H1 (cell line): ENCODE measurements around the gene PTTG2. TPM values are rescaled to one million over a fixed set of nuclear protein-coding genes. Genes with fewer than 3 reads are reported as not detected.

Source experiments
- CTCF ChIA-PET: fragments of 300-600 bp; sonication (Branson Sonifier 250); formaldehyde crosslinking; loops from one replicate; lab custom pipeline; 2021; ENCODE audit not compliant: partially characterized antibody; lab: Charles Lee
- POLR2A ChIA-PET: fragments of 300-600 bp; sonication (Branson Sonifier 250); formaldehyde crosslinking; loops from one replicate; lab custom pipeline; 2021; ENCODE audit warnings: inconsistent platforms; ENCODE audit not compliant: partially characterized antibody; lab: Charles Lee
- DNase-seq, 2 experiments: peaks; one replicate each; pipeline versions ENCODE4 v3.0.0 to v3.0.0-alpha.2; 2010 to 2022; ENCODE audit warnings: low spot score in 2 of 2, low read depth in 1 of 2, mixed read lengths in 1 of 2
- FAIRE-seq: peaks from 2 replicates; lab custom pipeline; 2011; peaks lifted over from hg19 to GRCh38; lab: Jason Lieb, UNC
- H2AFZ ChIP-seq: 2 replicates; pipeline ENCODE4 v1.8.1; 2012; ENCODE audit warnings: low read length, inconsistent platforms
- H2AK5ac ChIP-seq: 2 replicates; pipeline ENCODE4 v1.6.1; 2013; ENCODE audit warnings: low read depth, low read length
- H2BK120ac ChIP-seq: replicated peaks from 2 replicates; pipeline ENCODE3; 2013; ENCODE audit warnings: low read depth, low read length, inconsistent platforms
- H2BK12ac ChIP-seq: 2 replicates; pipeline ENCODE4 v1.6.1; 2013; ENCODE audit warnings: low read depth, low read length
- H2BK15ac ChIP-seq: 2 replicates; pipeline ENCODE4 v1.6.1; 2013; ENCODE audit warnings: low read length
- H2BK20ac ChIP-seq: 2 replicates; pipeline ENCODE4 v1.6.1; 2013; ENCODE audit warnings: low read length
- H2BK5ac ChIP-seq: 2 replicates; pipeline ENCODE4 v1.6.1; 2013; ENCODE audit warnings: low read depth, low read length
- H3K14ac ChIP-seq: 2 replicates; pipeline ENCODE4 v1.6.1; 2013; ENCODE audit warnings: inconsistent platforms; ENCODE audit not compliant: insufficient read length
- H3K18ac ChIP-seq: 2 replicates; pipeline ENCODE4 v1.6.1; 2013; ENCODE audit warnings: low read length; ENCODE audit errors: extremely low read depth
- H3K23ac ChIP-seq: 2 replicates; pipeline ENCODE4 v1.6.1; 2013; ENCODE audit warnings: inconsistent platforms; ENCODE audit not compliant: insufficient read length
- H3K23me2 ChIP-seq: 2 replicates; pipeline ENCODE4 v1.6.1; 2013; ENCODE audit warnings: low read depth, low read length
- H3K27ac ChIP-seq: 2 replicates; pipeline ENCODE4 v1.6.1; 2011; ENCODE audit warnings: low read depth, low read length, inconsistent platforms
- H3K27me3 ChIP-seq, 4 experiments: replicated peaks in 1 of 4; 1 replicate in 1 of 4; 2 replicates in 3 of 4; pipeline versions ENCODE4 v1.6.1 to v1.8.1; 2011 to 2013; ENCODE audit warnings: low read length in 3 of 4, mild to moderate bottlenecking in 3 of 4, inconsistent platforms in 2 of 4, mixed read lengths in 2 of 4, moderate library complexity in 1 of 4; ENCODE audit not compliant: control insufficient read depth in 3 of 4, insufficient read depth in 3 of 4; ENCODE audit errors: extremely low read depth in 1 of 4
- H3K36me3 ChIP-seq, 4 experiments: 2 replicates each; pipeline versions ENCODE4 v1.6.1 to v1.8.1; 2011 to 2013; ENCODE audit warnings: mild to moderate bottlenecking in 4 of 4, low read length in 3 of 4, moderate library complexity in 2 of 4, control low read depth in 1 of 4, inconsistent platforms in 1 of 4; ENCODE audit not compliant: insufficient read depth in 4 of 4, control insufficient read depth in 2 of 4
- H3K4ac ChIP-seq: replicated peaks from 2 replicates; pipeline ENCODE3; 2013; ENCODE audit warnings: low read length, low read depth, mixed read lengths, inconsistent platforms; ENCODE audit not compliant: insufficient read length
- H3K4me1 ChIP-seq, 4 experiments: replicated peaks in 1 of 4; 1 replicate in 1 of 4; 2 replicates in 3 of 4; pipeline versions ENCODE4 v1.6.1 to v1.8.1; 2011 to 2013; ENCODE audit warnings: low read length in 3 of 4, inconsistent platforms in 2 of 4, mixed read lengths in 1 of 4; ENCODE audit not compliant: insufficient read depth in 4 of 4, control insufficient read depth in 3 of 4
- H3K4me2 ChIP-seq, 2 experiments: 2 replicates each; pipeline versions ENCODE4 v1.6.1 to v1.8.1; 2011 to 2013; ENCODE audit warnings: low read depth in 2 of 2, low read length in 2 of 2, control low read depth in 1 of 2, inconsistent platforms in 1 of 2, mild to moderate bottlenecking in 1 of 2; ENCODE audit not compliant: insufficient read depth in 1 of 2
- H3K4me3 ChIP-seq, 4 experiments: fragments of 200-600, 300-600 bp in 1 of 4; sonication (generic), shearing (Covaris generic), sonication (Bioruptor Twin) in 1 of 4; 2 replicates each; pipeline versions ENCODE4 v1.5.1 to v1.8.1; 2011 to 2016; ENCODE audit warnings: low read length in 4 of 4, low read depth in 3 of 4, control low read depth in 2 of 4, inconsistent platforms in 2 of 4, mild to moderate bottlenecking in 2 of 4, mixed read lengths in 1 of 4, moderate library complexity in 1 of 4; ENCODE audit not compliant: insufficient read depth in 2 of 4; ENCODE audit errors: extremely low read depth in 1 of 4
- H3K56ac ChIP-seq: replicated peaks from 2 replicates; pipeline ENCODE3; 2013; ENCODE audit warnings: low read depth, mild to moderate bottlenecking, mixed read lengths, low read length, inconsistent platforms; ENCODE audit not compliant: insufficient read length
- H3K79me1 ChIP-seq: 2 replicates; pipeline ENCODE4 v1.6.1; 2013; ENCODE audit warnings: low read depth, low read length, control low read depth
- H3K79me2 ChIP-seq, 2 experiments: 2 replicates each; pipeline versions ENCODE4 v1.6.1 to v1.8.1; 2012 to 2013; ENCODE audit warnings: low read length in 2 of 2, mild to moderate bottlenecking in 2 of 2, inconsistent platforms in 1 of 2; ENCODE audit not compliant: insufficient read depth in 2 of 2, control insufficient read depth in 1 of 2
- H3K9ac ChIP-seq, 4 experiments: replicated peaks in 1 of 4; 1 replicate in 1 of 4; 2 replicates in 3 of 4; pipeline versions ENCODE4 v1.6.1 to v1.8.1; 2011 to 2013; ENCODE audit warnings: low read depth in 3 of 4, low read length in 3 of 4, control low read depth in 2 of 4, mild to moderate bottlenecking in 2 of 4, moderate library complexity in 2 of 4, inconsistent platforms in 1 of 4; ENCODE audit errors: extremely low read depth in 1 of 4
- H3K9me3 ChIP-seq, 2 experiments: 2 replicates each; pipeline versions ENCODE4 v1.6.1 to v1.8.1; 2012 to 2013; ENCODE audit warnings: mild to moderate bottlenecking in 2 of 2, moderate library complexity in 2 of 2, control low read depth in 1 of 2, inconsistent platforms in 1 of 2, low read depth in 1 of 2, low read length in 1 of 2, mixed read lengths in 1 of 2; ENCODE audit not compliant: insufficient read depth in 2 of 2
- H4K20me1 ChIP-seq, 2 experiments: replicated peaks in 1 of 2; 2 replicates each; pipeline versions ENCODE3 to v1.8.1; 2011 to 2013; ENCODE audit warnings: inconsistent platforms in 2 of 2, low read length in 2 of 2, mild to moderate bottlenecking in 1 of 2; ENCODE audit not compliant: insufficient read depth in 2 of 2, control insufficient read depth in 1 of 2
- H4K5ac ChIP-seq: 2 replicates; pipeline ENCODE4 v1.6.1; 2013; ENCODE audit warnings: low read length, low read depth, mixed read lengths, inconsistent platforms; ENCODE audit not compliant: insufficient read length
- H4K8ac ChIP-seq: 2 replicates; pipeline ENCODE4 v1.8.0; 2013; ENCODE audit warnings: mild to moderate bottlenecking, moderate library complexity, low read length, inconsistent platforms; ENCODE audit not compliant: insufficient read depth; ENCODE audit errors: extremely low read depth
- H4K91ac ChIP-seq: replicated peaks from 2 replicates; pipeline ENCODE3; 2013; ENCODE audit warnings: low read length, mixed read lengths, inconsistent platforms; ENCODE audit not compliant: insufficient read length
- ATF2 ChIP-seq: IDR thresholded peaks from 2 replicates; pipeline ENCODE4 v1.6.1; 2012; ENCODE audit warnings: low read length, inconsistent platforms
- BRCA1 ChIP-seq: IDR thresholded peaks from 2 replicates; pipeline ENCODE4 v1.6.1; 2012; ENCODE audit warnings: low read depth, low read length, improper control_type of control experiment
- CTCF ChIP-seq, 3 experiments: IDR thresholded peaks; 1 replicate in 2 of 3; 2 replicates in 1 of 3; pipeline versions ENCODE4 v1.5.1 to v1.6.1; 2011; ENCODE audit warnings: low read length in 3 of 3, mild to moderate bottlenecking in 3 of 3, inconsistent platforms in 2 of 3, low read depth in 1 of 3, moderate library complexity in 1 of 3; ENCODE audit not compliant: insufficient read depth in 1 of 3; ENCODE audit errors: control extremely low read depth in 1 of 3
- JUN ChIP-seq: IDR thresholded peaks from 2 replicates; pipeline ENCODE4 v1.6.1; 2011; ENCODE audit warnings: low read depth, mild to moderate bottlenecking, improper control_type of control experiment, low read length
- POLR2A ChIP-seq, 2 experiments: IDR thresholded peaks; 1 replicate in 1 of 2; 2 replicates in 1 of 2; pipeline ENCODE4 v1.6.1; 2011; ENCODE audit warnings: low read depth in 2 of 2, low read length in 2 of 2, mild to moderate bottlenecking in 2 of 2; ENCODE audit errors: control extremely low read depth in 1 of 2
- RBBP5 ChIP-seq: IDR thresholded peaks from 2 replicates; pipeline ENCODE4 v1.7.1; 2012; ENCODE audit warnings: low read depth, mild to moderate bottlenecking, inconsistent platforms, low read length, moderate library complexity, borderline replicate concordance
- TAF7 ChIP-seq: optimal IDR thresholded peaks from 2 replicates; pipeline ENCODE3; 2011; ENCODE audit warnings: low read depth, mild to moderate bottlenecking, inconsistent platforms, low read length, moderate library complexity, borderline replicate concordance
- USF2 ChIP-seq: IDR thresholded peaks from 2 replicates; pipeline ENCODE4 v1.6.1; 2011; ENCODE audit warnings: low read length, improper control_type of control experiment
- WGBS, 2 experiments: shearing (Covaris generic) in 1 of 2; methylation state at CpG; one replicate each; pipeline versions ENCODE4 v1.1.6 to v1.1.7; 2013 to 2015; ENCODE audit warnings: low lambda C conversion rate in 2 of 2, mixed read lengths in 2 of 2, inconsistent platforms in 1 of 2, low coverage in 1 of 2, missing lambda C conversion rate in 1 of 2; ENCODE audit not compliant: insufficient replicate concordance in 2 of 2, insufficient coverage in 1 of 2, insufficient read length in 1 of 2; ENCODE audit errors: extremely low coverage in 1 of 2, missing lambda C conversion rate in 1 of 2; 5-methylcytosine and 5-hydroxymethylcytosine counted together
- polyA plus RNA-seq, 7 experiments: library from polyadenylated mRNA; depleted of rRNA in 3 of 7; stranded (reverse) in 5 of 7; unstranded in 2 of 7; fragments of >200 nt in 5 of 7; fragments of 200-250 nt in 2 of 7; gene quantifications; 1 replicate in 5 of 7; 2 replicates in 1 of 7; 4 replicates in 1 of 7; pipeline versions ENCODE4 v1.2.1 to v1.2.3, GENCODE V29; 2011 to 2013; ENCODE audit warnings: missing spikeins in 2 of 7, mixed read lengths in 2 of 7
- total RNA-seq: library from RNA; stranded (reverse); fragmentation: NEBNext Ultra II Directional; extraction: Animal tissue kit (Norgen Biotek cat#: 25700); gene quantifications from 2 replicates; pipeline ENCODE4 v1.2.1, GENCODE V29; 2021

Gene PTTG2
- total and polyA plus RNA-seq, 2 of the 8 experiments (the other 6 are each of a cell fraction or from before 2014, with no cell fraction given) = not detected

GRCh38 chr4:37964734-37965457 lies 4.7 kb downstream of the PTTG2 start:
- H3K18ac ChIP-seq = no peak overlapping the region
- no peak overlapping the region for H3K4ac ChIP-seq
- no peak overlapping the region for H2BK15ac ChIP-seq
- 88% methylated on average over 4 of the region's 4 CpGs; no CpG with 5 or more reads in 1 of the 2 experiments for WGBS, 2 experiments
- H3K4me1 ChIP-seq = no peaks in the 10 kb centered on the region
- H4K5ac ChIP-seq = no peak overlapping the region
- H3K9ac ChIP-seq = no peak overlapping the region
- DNase-seq = no peak
- no peak overlapping the region for H3K4me3 ChIP-seq
- H2BK20ac ChIP-seq = no peak overlapping the region
- H3K27ac ChIP-seq = no peak overlapping the region
- no peaks in the 10 kb centered on the region for H3K79me2 ChIP-seq
- no peaks in the 10 kb centered on the region for H3K79me1 ChIP-seq
- no peak for FAIRE-seq
- no peak overlapping the region for H3K14ac ChIP-seq
- H2AK5ac ChIP-seq = no peak overlapping the region
- no peak overlapping the region for H4K8ac ChIP-seq
- H4K20me1 ChIP-seq = no peaks in the 10 kb centered on the region
- no peaks in the 10 kb centered on the region for H3K36me3 ChIP-seq
- no peak overlapping the region for H2AFZ ChIP-seq
- no peaks in the 10 kb centered on the region for H3K27me3 ChIP-seq
- H2BK5ac ChIP-seq = no peak overlapping the region
- no peak overlapping the region for H2BK12ac ChIP-seq
- H3K23ac ChIP-seq = no peak overlapping the region
- ChIA-PET CTCF (no interaction called here), POLR2A (no interaction called here)
- H3K23me2 ChIP-seq = no peaks in the 10 kb centered on the region
- H3K9me3 ChIP-seq = no peaks in the 10 kb centered on the region
- H3K4me2 ChIP-seq = no peak overlapping the region
- no peak overlapping the region for H2BK120ac ChIP-seq
- no peak overlapping the region for H3K56ac ChIP-seq
- H4K91ac ChIP-seq = no peak overlapping the region
- no peak for TF ChIP-seq RBBP5
- no peak for TF ChIP-seq JUN
- TF ChIP-seq POLR2A (IDR thresholded peaks at IDR 0.05; ENCODE audit: control extremely low read depth in 1 of 2, low read depth in 2 of 2, low read length in 2 of 2) = no peak
- TF ChIP-seq CTCF (IDR thresholded peaks at IDR 0.05; ENCODE audit: control extremely low read depth in 1 of 3, insufficient read depth in 1 of 3, low read depth in 1 of 3, low read length in 3 of 3) = no peak
- no peak for TF ChIP-seq TAF7
- TF ChIP-seq USF2 = no peak
- no peak for TF ChIP-seq ATF2
- no peak for TF ChIP-seq BRCA1
